K562 (cell line): Measurements from ENCODE around the gene GTF2I. TPM values are rescaled to one million over a fixed set of nuclear protein-coding genes. Genes with fewer than 3 reads are reported as not detected.
A peak's percentile ranks its signal among the peaks of the same experiment; 100 is the strongest.

ENCODE experiments used
- CAMTA2 ChIP-seq: fragments of 250-450 bp; sonication (Bioruptor Pico); conservative IDR thresholded peaks from 2 replicates; pipeline ENCODE4 v1.5.1; 2022
- CCAR2 ChIP-seq: fragments of 200-400 bp; formaldehyde crosslinking; IDR thresholded peaks from 2 replicates; pipeline ENCODE4 v1.6.1; 2017; ENCODE audit warnings: mild to moderate bottlenecking, low read depth, low read length
- ESRRB ChIP-seq: fragments of 250-450 bp; sonication (Bioruptor Pico); IDR thresholded peaks from 2 replicates; pipeline ENCODE4 v1.5.0; 2020; ENCODE audit warnings: mild to moderate bottlenecking, moderate library complexity, borderline replicate concordance
- HDGF ChIP-seq: fragments of 450-650 bp; IDR thresholded peaks from 2 replicates; pipeline ENCODE4 v1.6.1; 2016
- HMBOX1 ChIP-seq: sonication (generic); IDR thresholded peaks from 2 replicates; pipeline ENCODE4 v1.6.1; 2016
- MAZ ChIP-seq, 2 experiments: fragments of 450-650 bp in 1 of 2; sonication (generic) in 1 of 2; formaldehyde crosslinking; IDR thresholded peaks in 1 of 2; conservative IDR thresholded peaks in 1 of 2; 2 replicates each; pipeline versions ENCODE4 v1.4.0 to v1.5.0; 2020; ENCODE audit warnings: mild to moderate bottlenecking in 1 of 2, missing genetic modification reagents in 1 of 2
- MXI1 ChIP-seq: IDR thresholded peaks from 2 replicates; pipeline ENCODE4 v1.6.1; 2011; ENCODE audit warnings: low read depth, mild to moderate bottlenecking, improper control_type of control experiment, low read length
- PATZ1 ChIP-seq: fragments of 250-450 bp; sonication (Bioruptor Pico); IDR thresholded peaks from 2 replicates; pipeline ENCODE4 v1.5.0; 2020; ENCODE audit warnings: mild to moderate bottlenecking, borderline replicate concordance
- RBM25 ChIP-seq: fragments of 200-400 bp; formaldehyde crosslinking; IDR thresholded peaks from 2 replicates; pipeline ENCODE4 v1.6.1; 2018; ENCODE audit warnings: low read length, low read depth, moderate library complexity; ENCODE audit not compliant: severe bottlenecking
- SNRNP70 ChIP-seq: fragments of 200-400 bp; formaldehyde crosslinking; optimal IDR thresholded peaks from 2 replicates; pipeline ENCODE3; 2017; ENCODE audit warnings: low read depth, low read length
- SP1 ChIP-seq: sonication (generic); formaldehyde crosslinking; IDR thresholded peaks from 2 replicates; pipeline ENCODE4 v1.8.1; 2022; ENCODE audit warnings: mild to moderate bottlenecking, missing genetic modification reagents
- ZBTB7A ChIP-seq: IDR thresholded peaks from 2 replicates; pipeline ENCODE4 v1.6.1; 2011; ENCODE audit warnings: low read depth, mild to moderate bottlenecking, low read length, moderate library complexity, borderline replicate concordance; ENCODE audit not compliant: control insufficient read depth
- ZC3H4 ChIP-seq: sonication (generic); formaldehyde crosslinking; IDR thresholded peaks from 2 replicates; pipeline ENCODE4 v1.9.0; 2021; ENCODE audit warnings: missing genetic modification reagents, borderline replicate concordance
- ZNF318 ChIP-seq, 2 experiments: fragments of 450-650 bp; IDR thresholded peaks; 2 replicates each; pipeline ENCODE4 v1.6.1; 2016; ENCODE audit warnings: mild to moderate bottlenecking in 2 of 2, borderline replicate concordance in 1 of 2, low read depth in 1 of 2, moderate library complexity in 1 of 2
- ZNF41 ChIP-seq: fragments of 250-450 bp; sonication (Bioruptor Pico); conservative IDR thresholded peaks from 2 replicates; pipeline ENCODE4 v1.4.0; 2020; ENCODE audit warnings: mild to moderate bottlenecking
- ZNF76 ChIP-seq: fragments of 250-450 bp; sonication (Bioruptor Pico); IDR thresholded peaks from 2 replicates; pipeline ENCODE4 v1.4.0; 2020; ENCODE audit warnings: mild to moderate bottlenecking, moderate library complexity, borderline replicate concordance
- polyA plus RNA-seq, 8 experiments: library from polyadenylated mRNA; depleted of rRNA in 4 of 8; stranded (reverse) in 5 of 8; unstranded in 3 of 8; fragments of >200 nt; fragmentation: Nextera tagmentation in 2 of 8; fragmentation: Illumina TruSeq in 1 of 8; extraction: Ambion mirVana in 2 of 8; extraction: Trizol in 1 of 8; gene quantifications; 2 replicates each; pipeline versions ENCODE4 v1.2.1 to v1.2.3, GENCODE V29; 2011 to 2014; ENCODE audit warnings: inconsistent platforms in 1 of 8, missing spikeins in 1 of 8
- total RNA-seq, 7 experiments: library from RNA; depleted of rRNA in 6 of 7; stranded (reverse); fragments of >200 nt in 6 of 7; fragmentation: Illumina TruSeq in 2 of 7; extraction: Trizol in 2 of 7; gene quantifications; 2 replicates each; pipeline versions ENCODE4 v1.2.1 to v1.2.3, GENCODE V29; 2011 to 2021; ENCODE audit warnings: low replicate concordance in 1 of 7

GTF2I gene
- total and polyA plus RNA-seq, 9 of the 15 experiments (the other 6 are each of a cell fraction or from before 2014, with no cell fraction given) = 8.4 to 161 (median 90.0) TPM

- TF ChIP-seq ZNF41 (CRISPR knock-in tag) (no peak), ZBTB7A (peak; percentile 66; the same call in 1 of the 2 replicates), ZC3H4 (CRISPR knock-in tag) (peak; percentile 14; the same call in 1 of the 2 replicates), MAZ (CRISPR knock-in tag; conservative IDR thresholded peaks at IDR 0.05 in 1 of 2, IDR thresholded peaks at IDR 0.05 in 1 of 2) (peak; percentile 72 to 96; a peak in 3 of 4 replicates), PATZ1 (CRISPR knock-in tag) (no peak), CCAR2 (no peak), HMBOX1 (no peak), RBM25 (peak; percentile 98), HDGF (no peak), ZNF76 (CRISPR knock-in tag) (no peak), CAMTA2 (CRISPR knock-in tag) (no peak), MXI1 (peak; percentile 49; the same call in 1 of the 2 replicates), ESRRB (CRISPR knock-in tag) (no peak), SNRNP70 (no peak), ZNF318 (IDR thresholded peaks at IDR 0.05; ENCODE audit: borderline replicate concordance in 1 of 2, low read depth in 1 of 2) (no peak), SP1 (CRISPR knock-in tag) (no peak)
Observed at GRCh38 chr7:74658178-74659004, 873 bp downstream of the GTF2I start (continued).
